Right lobe of liver (tissue), 4 donors: Measurements from ENCODE around the gene CNTNAP5.

Source experiments
- POLR2A ChIP-seq: fragments of 450-650 bp; IDR thresholded peaks from one replicate; pipeline ENCODE4 v1.6.1; 2017; ENCODE audit warnings: antibody characterized with exemption, mild to moderate bottlenecking
- TF ChIP-seq, protein P1 (sequence below), 4 donors: fragments of 200-600 bp in 3 of 4; fragments of 450-650 bp in 1 of 4; IDR thresholded peaks; one replicate each; pipeline versions ENCODE4 v1.5.1 to v1.8.0; 2016 to 2022; ENCODE audit warnings: antibody characterized with exemption in 4 of 4, mild to moderate bottlenecking in 2 of 4
- donor health status: DM: no; HTN: no; CAD: no.
- donor health status: DM: no; HTN: no; CAD: no.
- donor health status: DM: no; HTN: yes; CAD: no.

DNA sequence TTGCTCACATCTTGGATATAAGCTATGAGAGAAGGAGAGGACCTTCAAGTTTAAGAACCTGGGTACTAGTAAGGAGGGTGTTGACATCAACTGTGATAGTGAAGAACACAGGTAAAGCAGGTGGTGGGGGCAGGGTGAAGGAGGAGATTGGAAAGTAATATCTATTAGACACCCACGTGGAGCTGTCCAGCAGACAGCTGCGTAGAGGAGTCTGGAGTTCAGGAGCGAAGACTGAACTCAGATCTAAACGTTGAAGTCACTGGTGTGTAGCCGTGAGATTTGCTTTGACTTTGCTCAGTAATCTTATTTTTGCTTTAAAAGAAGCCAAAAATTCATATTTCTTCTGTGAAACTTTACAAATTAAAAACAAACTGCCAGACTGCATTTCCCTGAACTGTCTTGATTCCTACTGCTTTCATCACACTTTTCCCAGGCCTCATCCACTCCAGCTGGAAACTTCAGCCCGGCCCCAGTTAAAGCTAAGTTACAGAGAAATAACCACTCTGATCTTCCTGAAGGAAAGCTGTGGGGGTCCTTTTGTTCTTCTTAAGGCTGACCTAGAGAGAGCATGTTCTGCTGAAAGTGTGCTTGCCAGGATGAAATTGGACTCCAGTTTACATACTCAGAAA lies 533.3 kb downstream of the CNTNAP5 start:
- TF ChIP-seq, protein P1, sequence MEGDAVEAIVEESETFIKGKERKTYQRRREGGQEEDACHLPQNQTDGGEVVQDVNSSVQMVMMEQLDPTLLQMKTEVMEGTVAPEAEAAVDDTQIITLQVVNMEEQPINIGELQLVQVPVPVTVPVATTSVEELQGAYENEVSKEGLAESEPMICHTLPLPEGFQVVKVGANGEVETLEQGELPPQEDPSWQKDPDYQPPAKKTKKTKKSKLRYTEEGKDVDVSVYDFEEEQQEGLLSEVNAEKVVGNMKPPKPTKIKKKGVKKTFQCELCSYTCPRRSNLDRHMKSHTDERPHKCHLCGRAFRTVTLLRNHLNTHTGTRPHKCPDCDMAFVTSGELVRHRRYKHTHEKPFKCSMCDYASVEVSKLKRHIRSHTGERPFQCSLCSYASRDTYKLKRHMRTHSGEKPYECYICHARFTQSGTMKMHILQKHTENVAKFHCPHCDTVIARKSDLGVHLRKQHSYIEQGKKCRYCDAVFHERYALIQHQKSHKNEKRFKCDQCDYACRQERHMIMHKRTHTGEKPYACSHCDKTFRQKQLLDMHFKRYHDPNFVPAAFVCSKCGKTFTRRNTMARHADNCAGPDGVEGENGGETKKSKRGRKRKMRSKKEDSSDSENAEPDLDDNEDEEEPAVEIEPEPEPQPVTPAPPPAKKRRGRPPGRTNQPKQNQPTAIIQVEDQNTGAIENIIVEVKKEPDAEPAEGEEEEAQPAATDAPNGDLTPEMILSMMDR (IDR thresholded peaks at IDR 0.05), result no peak
- no peak for TF ChIP-seq POLR2A
